Erythroblast (primary cell): ENCODE results near the gene PRM2.

Source experiments
- GATA1 ChIP-seq: IDR thresholded peaks from 2 replicates; pipeline ENCODE4 v1.6.1; 2011; ENCODE audit warnings: low read depth, mild to moderate bottlenecking, control low read depth, low read length, moderate library complexity
- POLR2A ChIP-seq: IDR thresholded peaks from 2 replicates; pipeline ENCODE4 v1.6.1; 2011; ENCODE audit warnings: mild to moderate bottlenecking, low read length

DNA sequence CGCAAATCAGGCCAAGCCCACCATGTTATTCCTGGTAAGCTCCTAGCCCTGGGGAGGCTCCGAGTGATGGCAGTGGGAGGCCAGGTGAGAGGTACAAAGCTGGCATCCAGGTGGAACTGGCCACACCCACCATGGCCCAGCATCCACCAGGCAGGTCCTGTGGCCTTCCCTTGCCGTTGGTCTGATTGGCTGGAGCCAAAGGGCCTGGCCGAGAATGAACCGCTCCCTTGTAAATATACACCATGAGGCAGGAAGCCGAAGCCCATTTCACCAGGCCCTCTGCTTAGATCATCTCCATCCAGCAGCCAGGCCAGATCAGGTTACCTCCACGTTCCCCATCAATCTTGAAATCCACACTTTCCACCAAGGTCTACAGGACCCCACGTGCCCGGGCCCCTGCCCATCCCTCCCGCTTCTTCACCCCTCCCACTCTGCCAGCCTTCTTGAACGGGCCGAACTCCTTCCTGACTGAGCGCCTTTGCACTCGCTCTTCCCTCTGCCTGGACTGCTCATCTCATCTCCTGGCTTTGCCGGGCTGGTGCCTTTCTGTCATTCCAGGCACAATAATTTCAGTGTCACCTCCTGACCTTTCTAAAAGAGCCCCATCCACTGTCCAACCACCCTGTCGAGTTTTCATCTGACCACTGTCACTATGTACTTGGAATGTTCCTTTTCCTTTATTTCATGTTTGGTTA, 26.0 kb downstream of the PRM2 start:
- TF ChIP-seq POLR2A, result peak; percentile 53
- TF ChIP-seq GATA1, result no peak
